Loucy (cell line): ENCODE data around the gene CREB3L2.
"Not testable (repeated sequence)": the region's sequence is repeated elsewhere in the genome, so short reads cannot be mapped to it uniquely, and the experiment has no call there.

Source experiments
- H2AFZ ChIP-seq: fragments of 200-600 bp; sonication (generic); 2 replicates; pipeline ENCODE4 v1.6.0; 2016; ENCODE audit warnings: antibody characterized with exemption, mild to moderate bottlenecking, low read length, moderate library complexity
- H3F3A ChIP-seq: fragments of 200-600 bp; 2 replicates; pipeline ENCODE4 v1.6.0; 2016; ENCODE audit warnings: antibody characterized with exemption, low read depth, mild to moderate bottlenecking
- H3K27me3 ChIP-seq: fragments of 200-600 bp; sonication (generic); 2 replicates; pipeline ENCODE4 v1.6.1; 2014; ENCODE audit warnings: low read length, mild to moderate bottlenecking; ENCODE audit not compliant: insufficient read depth, poor library complexity, severe bottlenecking
- H3K36me3 ChIP-seq: fragments of 200-600 bp; sonication (generic); 2 replicates; pipeline ENCODE4 v1.6.1; 2016; ENCODE audit warnings: low read length; ENCODE audit not compliant: insufficient read depth
- H3K4me1 ChIP-seq: fragments of 200-600 bp; sonication (generic); 2 replicates; pipeline ENCODE4 v1.5.1; 2014; ENCODE audit warnings: low read length, mild to moderate bottlenecking; ENCODE audit not compliant: insufficient read depth, poor library complexity, severe bottlenecking
- H3K4me2 ChIP-seq: fragments of 200-600 bp; sonication (generic); 2 replicates; pipeline ENCODE4 v1.6.0; 2014; ENCODE audit warnings: antibody characterized with exemption, low read length, low read depth, mild to moderate bottlenecking; ENCODE audit not compliant: poor library complexity, severe bottlenecking
- H3K4me3 ChIP-seq: fragments of 200-600 bp; sonication (generic); 2 replicates; pipeline ENCODE4 v1.5.1; 2014; ENCODE audit warnings: low read length, mild to moderate bottlenecking, mixed read lengths; ENCODE audit not compliant: poor library complexity, severe bottlenecking
- H3K79me2 ChIP-seq: fragments of 200-600 bp; sonication (generic); 2 replicates; pipeline ENCODE4 v1.6.1; 2014; ENCODE audit warnings: low read length; ENCODE audit not compliant: insufficient read depth
- H3K9ac ChIP-seq: fragments of 200-600 bp; sonication (generic); 2 replicates; pipeline ENCODE4 v1.6.0; 2014; ENCODE audit warnings: mild to moderate bottlenecking, low read depth, low read length, moderate library complexity; ENCODE audit not compliant: poor library complexity, severe bottlenecking
- H3K9me2 ChIP-seq: fragments of 200-600 bp; sonication (generic); replicated peaks from 2 replicates; pipeline ENCODE4 v1.6.1; 2016; ENCODE audit warnings: low read depth, low read length, mixed read lengths
- H3K9me3 ChIP-seq: fragments of 200-600 bp; sonication (generic); 2 replicates; pipeline ENCODE4 v1.6.1; 2014; ENCODE audit warnings: mild to moderate bottlenecking, antibody characterized with exemption, low read length, low read depth; ENCODE audit not compliant: insufficient read depth
- H4K20me1 ChIP-seq: fragments of 200-600 bp; sonication (generic); 2 replicates; pipeline ENCODE4 v1.6.0; 2014; ENCODE audit warnings: antibody characterized with exemption, low read length, mild to moderate bottlenecking; ENCODE audit not compliant: insufficient read depth, poor library complexity, severe bottlenecking
- EZH2phosphoT487 ChIP-seq: fragments of 200-600 bp; IDR thresholded peaks from 2 replicates; pipeline ENCODE4 v1.6.1; 2018; ENCODE audit warnings: antibody characterized with exemption, mild to moderate bottlenecking, moderate library complexity, borderline replicate concordance
- TF ChIP-seq, protein P1 (sequence below): fragments of 200-600 bp; sonication (generic); conservative IDR thresholded peaks from 2 replicates; pipeline ENCODE4 v1.5.1; 2014; ENCODE audit warnings: mild to moderate bottlenecking, antibody characterized with exemption, low read length

Gene CREB3L2

DNA sequence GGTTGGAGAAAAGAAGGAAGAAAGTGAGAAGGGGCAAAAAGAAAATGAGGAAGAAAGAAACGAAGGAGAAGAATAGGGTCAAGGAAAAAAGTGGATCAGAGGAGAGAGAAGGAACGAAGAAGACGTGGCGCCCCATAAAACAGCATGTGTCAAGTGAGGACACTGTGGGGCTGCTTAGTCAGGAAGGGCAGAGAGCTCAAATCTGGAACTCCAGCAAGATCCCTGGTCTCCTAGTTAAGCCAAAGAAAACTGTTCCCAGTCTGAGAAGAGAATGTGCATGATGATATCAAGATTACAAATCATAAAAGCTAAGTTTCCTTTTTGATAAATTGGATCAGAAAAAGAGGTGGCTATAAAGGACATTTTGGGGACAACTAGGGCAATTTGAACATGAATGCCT lies 33.0 kb downstream of the CREB3L2 start:
- Histone ChIP-seq H3K27me3 (no peaks in the 10 kb centered on the region), H3K79me2 (peaks cover 53% of the 10 kb centered on the region; the same call in 1 of the 2 replicates), H3K4me1 (peaks cover 25% of the 10 kb centered on the region), H3K4me3 (no peak overlapping the region), H3K9me2 (no peaks in the 10 kb centered on the region), H2AFZ (no peak overlapping the region), H3K36me3 (no peaks in the 10 kb centered on the region), H3K9ac (no peak overlapping the region), H3K4me2 (no peak overlapping the region), H3F3A (no peaks in the 10 kb centered on the region), H4K20me1 (no peaks in the 10 kb centered on the region), H3K9me3 (no peaks in the 10 kb centered on the region)
- no peak for TF ChIP-seq EZH2phosphoT487
- TF ChIP-seq, protein P1, sequence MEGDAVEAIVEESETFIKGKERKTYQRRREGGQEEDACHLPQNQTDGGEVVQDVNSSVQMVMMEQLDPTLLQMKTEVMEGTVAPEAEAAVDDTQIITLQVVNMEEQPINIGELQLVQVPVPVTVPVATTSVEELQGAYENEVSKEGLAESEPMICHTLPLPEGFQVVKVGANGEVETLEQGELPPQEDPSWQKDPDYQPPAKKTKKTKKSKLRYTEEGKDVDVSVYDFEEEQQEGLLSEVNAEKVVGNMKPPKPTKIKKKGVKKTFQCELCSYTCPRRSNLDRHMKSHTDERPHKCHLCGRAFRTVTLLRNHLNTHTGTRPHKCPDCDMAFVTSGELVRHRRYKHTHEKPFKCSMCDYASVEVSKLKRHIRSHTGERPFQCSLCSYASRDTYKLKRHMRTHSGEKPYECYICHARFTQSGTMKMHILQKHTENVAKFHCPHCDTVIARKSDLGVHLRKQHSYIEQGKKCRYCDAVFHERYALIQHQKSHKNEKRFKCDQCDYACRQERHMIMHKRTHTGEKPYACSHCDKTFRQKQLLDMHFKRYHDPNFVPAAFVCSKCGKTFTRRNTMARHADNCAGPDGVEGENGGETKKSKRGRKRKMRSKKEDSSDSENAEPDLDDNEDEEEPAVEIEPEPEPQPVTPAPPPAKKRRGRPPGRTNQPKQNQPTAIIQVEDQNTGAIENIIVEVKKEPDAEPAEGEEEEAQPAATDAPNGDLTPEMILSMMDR: no peak

DNA sequence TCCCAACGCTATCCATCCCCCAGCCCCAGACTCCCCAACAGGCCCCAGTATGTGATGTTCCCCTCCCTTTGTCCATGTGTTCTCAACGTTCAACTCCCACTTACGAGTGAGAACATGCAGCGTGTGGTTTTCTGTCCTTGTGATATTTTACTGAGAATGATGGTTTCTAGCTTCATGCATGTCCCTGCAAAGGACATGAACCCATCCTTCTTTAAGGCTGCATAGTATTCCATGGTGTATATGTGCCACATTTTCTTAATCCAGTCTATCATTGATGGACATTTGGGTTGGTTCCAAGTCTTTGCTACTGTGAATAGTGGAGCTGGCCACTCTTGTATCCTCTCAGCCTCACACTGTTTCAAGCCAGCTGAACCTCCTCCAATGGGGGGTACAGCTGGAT lies 33.5 kb downstream of the CREB3L2 start:
- Histone ChIP-seq H3K79me2 (peaks cover 48% of the 10 kb centered on the region; the same call in 1 of the 2 replicates), H3K4me1 (peaks cover 25% of the 10 kb centered on the region)
- H3F3A ChIP-seq, H3K36me3 ChIP-seq, H3K4me3 ChIP-seq, H3K27me3 ChIP-seq, H3K4me2 ChIP-seq, H3K9me3 ChIP-seq, H4K20me1 ChIP-seq, H3K9me2 ChIP-seq, H3K9ac ChIP-seq, H2AFZ ChIP-seq: not testable (repeated sequence)

DNA sequence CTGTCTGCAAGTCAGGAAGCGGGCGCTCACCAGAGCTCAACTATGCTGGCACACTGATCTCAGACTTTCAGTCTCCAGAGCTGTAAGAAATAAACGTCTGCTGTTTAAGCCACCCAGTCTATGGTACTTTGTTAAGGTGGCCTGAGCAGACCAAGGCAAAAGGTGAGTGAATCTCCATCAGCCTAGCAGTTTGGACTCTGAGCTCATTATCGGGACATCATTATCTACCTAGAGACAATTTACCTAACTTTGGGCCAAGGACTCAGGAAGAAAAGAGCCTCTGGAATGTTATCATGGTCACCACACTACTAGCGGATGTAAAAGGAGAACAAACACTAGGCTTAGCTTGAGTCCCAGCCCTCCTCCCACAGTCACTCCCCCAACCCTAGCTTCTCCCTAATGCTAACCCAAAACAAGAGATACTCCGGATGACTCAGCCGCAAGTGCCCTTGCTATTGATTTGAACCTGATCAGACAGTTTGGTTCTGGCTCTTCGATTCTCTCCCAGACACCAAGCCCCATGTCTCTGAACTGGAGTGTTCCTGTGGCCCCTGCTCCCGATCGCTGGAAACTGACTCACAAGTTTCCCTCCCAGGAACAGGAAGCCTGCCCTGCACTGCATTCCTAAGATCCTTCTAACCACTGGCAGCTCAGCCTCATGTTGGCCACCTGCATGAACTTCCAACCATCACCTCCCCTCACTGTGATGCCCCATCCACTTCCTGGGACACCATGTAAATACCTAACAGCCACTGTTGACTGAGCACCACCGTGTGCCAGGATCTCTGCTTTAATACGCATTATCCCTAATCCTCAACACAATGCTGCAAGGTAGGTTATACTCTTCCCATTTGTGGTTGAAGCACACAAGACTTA lies 34.5 kb downstream of the CREB3L2 start:
- Histone ChIP-seq H3K4me3 (no peak overlapping the region), H3K9ac (no peak overlapping the region), H3K4me1 (peaks cover 25% of the 10 kb centered on the region), H3K9me3 (no peaks in the 10 kb centered on the region), H3F3A (no peaks in the 10 kb centered on the region), H3K9me2 (no peaks in the 10 kb centered on the region), H4K20me1 (no peaks in the 10 kb centered on the region), H2AFZ (no peak overlapping the region), H3K27me3 (no peaks in the 10 kb centered on the region), H3K36me3 (no peaks in the 10 kb centered on the region), H3K79me2 (peaks cover 50% of the 10 kb centered on the region; the same call in 1 of the 2 replicates), H3K4me2 (no peak overlapping the region)
- TF ChIP-seq, protein P1: no peak
- no peak for TF ChIP-seq EZH2phosphoT487
